SK-N-SH treated with all-trans-retinoic acid at 6 μM for 48 hours (cell line): ENCODE results near the gene TOMM20.

Source experiments
- ATAC-seq: fragments of 200-7000 bp; cut with Tn5 transposase; 3 replicates; pipeline ENCODE4 v1.9.1; 2020; ENCODE audit warnings: mild to moderate bottlenecking, moderate library complexity
- ARNTL ChIP-seq: fragments of 450-650 bp; formaldehyde crosslinking; IDR thresholded peaks from 2 replicates; pipeline ENCODE4 v1.5.0; 2020; ENCODE audit warnings: low read depth, mild to moderate bottlenecking, moderate library complexity, borderline replicate concordance
- BACH2 ChIP-seq: fragments of 250-450 bp; sonication (Bioruptor Pico); IDR thresholded peaks from 2 replicates; pipeline ENCODE4 v1.9.0; 2021; ENCODE audit warnings: mild to moderate bottlenecking, borderline replicate concordance
- CREB5 ChIP-seq: fragments of 250-450 bp; sonication (Bioruptor Pico); IDR thresholded peaks from 2 replicates; pipeline ENCODE4 v1.5.1; 2020; ENCODE audit warnings: low read depth, mild to moderate bottlenecking, moderate library complexity
- CSDC2 ChIP-seq: fragments of 250-450 bp; sonication (Bioruptor Pico); IDR thresholded peaks from 2 replicates; pipeline ENCODE4 v1.5.0; 2020; ENCODE audit warnings: mild to moderate bottlenecking, moderate library complexity
- ESRRG ChIP-seq: fragments of 250-450 bp; sonication (Bioruptor Pico); IDR thresholded peaks from 2 replicates; pipeline ENCODE4 v1.6.1; 2021; ENCODE audit warnings: mild to moderate bottlenecking
- GLIS3 ChIP-seq: fragments of 250-450 bp; sonication (Bioruptor Pico); IDR thresholded peaks from 2 replicates; pipeline ENCODE4 v1.5.0; 2020; ENCODE audit warnings: mild to moderate bottlenecking, moderate library complexity
- ISL1 ChIP-seq: fragments of 250-450 bp; sonication (Bioruptor Pico); IDR thresholded peaks from 2 replicates; pipeline ENCODE4 v2.1.2; 2022; ENCODE audit warnings: mild to moderate bottlenecking, moderate library complexity
- OSR1 ChIP-seq: fragments of 250-450 bp; sonication (Bioruptor Pico); IDR thresholded peaks from 2 replicates; pipeline ENCODE4 v1.8.0; 2022; ENCODE audit warnings: moderate library complexity, mild to moderate bottlenecking, inconsistent platforms
- PATZ1 ChIP-seq: fragments of 250-450 bp; sonication (Bioruptor Pico); IDR thresholded peaks from 2 replicates; pipeline ENCODE4 v1.8.0; 2020; ENCODE audit warnings: mild to moderate bottlenecking, moderate library complexity, borderline replicate concordance
- POU6F1 ChIP-seq: fragments of 250-450 bp; sonication (Bioruptor Pico); IDR thresholded peaks from 2 replicates; pipeline ENCODE4 v1.8.0; 2021; ENCODE audit warnings: low read depth, mild to moderate bottlenecking, moderate library complexity, borderline replicate concordance
- PPARA ChIP-seq: fragments of 250-450 bp; sonication (Bioruptor Pico); IDR thresholded peaks from 2 replicates; pipeline ENCODE4 v1.5.0; 2020; ENCODE audit warnings: mild to moderate bottlenecking, borderline replicate concordance
- RARB ChIP-seq: fragments of 250-450 bp; sonication (Bioruptor Pico); IDR thresholded peaks from 2 replicates; pipeline ENCODE4 v1.8.0; 2021; ENCODE audit warnings: mild to moderate bottlenecking, moderate library complexity
- SNAI2 ChIP-seq: fragments of 250-450 bp; sonication (Bioruptor Pico); IDR thresholded peaks from 2 replicates; pipeline ENCODE4 v1.5.0; 2020; ENCODE audit warnings: mild to moderate bottlenecking, moderate library complexity
- TCF4 ChIP-seq: fragments of 250-450 bp; sonication (Bioruptor Pico); IDR thresholded peaks from 2 replicates; pipeline ENCODE4 v1.8.0; 2021; ENCODE audit warnings: mild to moderate bottlenecking, moderate library complexity, borderline replicate concordance
- TOX ChIP-seq: fragments of 250-450 bp; sonication (Bioruptor Pico); IDR thresholded peaks from 2 replicates; pipeline ENCODE4 v1.8.0; 2021; ENCODE audit warnings: mild to moderate bottlenecking, moderate library complexity, borderline replicate concordance
- TSHZ2 ChIP-seq: fragments of 250-450 bp; sonication (Bioruptor Pico); IDR thresholded peaks from 2 replicates; pipeline ENCODE4 v1.5.0; 2020; ENCODE audit warnings: mild to moderate bottlenecking, moderate library complexity
- ZC3H10 ChIP-seq: fragments of 250-450 bp; sonication (Bioruptor Pico); IDR thresholded peaks from 2 replicates; pipeline ENCODE4 v1.5.1; 2021; ENCODE audit warnings: mild to moderate bottlenecking, moderate library complexity
- ZFP3 ChIP-seq: fragments of 250-450 bp; sonication (Bioruptor Pico); IDR thresholded peaks from 2 replicates; pipeline ENCODE4 v1.5.0; 2020; ENCODE audit warnings: mild to moderate bottlenecking, moderate library complexity
- ZFP30 ChIP-seq: fragments of 450-650 bp; formaldehyde crosslinking; IDR thresholded peaks from 2 replicates; pipeline ENCODE4 v1.5.0; 2022; ENCODE audit warnings: mild to moderate bottlenecking, moderate library complexity
- ZNF565 ChIP-seq: fragments of 450-650 bp; formaldehyde crosslinking; conservative IDR thresholded peaks from 2 replicates; pipeline ENCODE4 v1.5.0; 2020; ENCODE audit warnings: low read depth, mild to moderate bottlenecking, moderate library complexity
- ZNF70 ChIP-seq: fragments of 450-650 bp; formaldehyde crosslinking; IDR thresholded peaks from 2 replicates; pipeline ENCODE4 v1.5.0; 2020; ENCODE audit warnings: mild to moderate bottlenecking, moderate library complexity
- ZNF8 ChIP-seq: fragments of 450-650 bp; formaldehyde crosslinking; IDR thresholded peaks from 2 replicates; pipeline ENCODE4 v1.5.0; 2020; ENCODE audit warnings: mild to moderate bottlenecking, moderate library complexity

TOMM20 gene

GRCh38 chr1:235136111-235136510, 7.5 kb upstream of the TOMM20 start:
- no peak for TF ChIP-seq ARNTL (CRISPR knock-in tag)
- TF ChIP-seq ZFP30 (CRISPR knock-in tag): no peak
- no peak for TF ChIP-seq ZNF70
- no peak for TF ChIP-seq CSDC2
- no peak for TF ChIP-seq SNAI2 (CRISPR knock-in tag)
- no peak for TF ChIP-seq TOX (CRISPR knock-in tag)
- no peak for TF ChIP-seq RARB (CRISPR knock-in tag)
- no peak for TF ChIP-seq ZFP3 (CRISPR knock-in tag)
- TF ChIP-seq TSHZ2 (CRISPR knock-in tag): no peak
- TF ChIP-seq ZC3H10 (CRISPR knock-in tag): no peak
- no peak for TF ChIP-seq BACH2 (CRISPR knock-in tag)
- no peak; the same call in 2 of the 3 replicates for ATAC-seq

- ATAC-seq: no peak
- TF ChIP-seq ZNF8 (CRISPR knock-in tag) (no peak), ZC3H10 (CRISPR knock-in tag) (no peak), ZFP30 (CRISPR knock-in tag) (no peak), SNAI2 (CRISPR knock-in tag) (no peak), ESRRG (CRISPR knock-in tag) (no peak), RARB (CRISPR knock-in tag) (no peak), TCF4 (no peak), ZNF565 (no peak), BACH2 (CRISPR knock-in tag) (no peak), TOX (CRISPR knock-in tag) (no peak), POU6F1 (CRISPR knock-in tag) (no peak), PATZ1 (CRISPR knock-in tag) (no peak)
These were observed 5.5 kb upstream of the TOMM20 start for GRCh38 chr1:235134171-235134570.

GRCh38 chr1:235133086-235133485, 4.4 kb upstream of the TOMM20 start:
- TF ChIP-seq PPARA (CRISPR knock-in tag): no peak
- TF ChIP-seq ZFP3 (CRISPR knock-in tag): no peak
- TF ChIP-seq ZC3H10 (CRISPR knock-in tag): no peak
- no peak for TF ChIP-seq TSHZ2 (CRISPR knock-in tag)
- no peak for TF ChIP-seq BACH2 (CRISPR knock-in tag)
- TF ChIP-seq GLIS3 (CRISPR knock-in tag): no peak
- TF ChIP-seq POU6F1 (CRISPR knock-in tag): no peak
- no peak for TF ChIP-seq ARNTL (CRISPR knock-in tag)
- no peak for TF ChIP-seq RARB (CRISPR knock-in tag)
- TF ChIP-seq SNAI2 (CRISPR knock-in tag): no peak
- no peak for TF ChIP-seq OSR1
- TF ChIP-seq ISL1 (CRISPR knock-in tag): no peak
- no peak for TF ChIP-seq ZNF70
- TF ChIP-seq CREB5 (CRISPR knock-in tag): no peak
- no peak for TF ChIP-seq TOX (CRISPR knock-in tag)
- no peak for TF ChIP-seq ZNF565
- ATAC-seq: no peak
